ENCODE results near the gene CLPTM1L. TPM values are rescaled to one million over a fixed set of nuclear protein-coding genes. Genes with fewer than 3 reads are reported as not detected.
"Not testable (repeated sequence)": the region's sequence is repeated elsewhere in the genome, so short reads cannot be mapped to it uniquely, and the experiment has no call there.

Gene CLPTM1L
- total RNA-seq, 4 donors from 2014 or later, result 78.0 to 143 (median 104) TPM

DNA sequence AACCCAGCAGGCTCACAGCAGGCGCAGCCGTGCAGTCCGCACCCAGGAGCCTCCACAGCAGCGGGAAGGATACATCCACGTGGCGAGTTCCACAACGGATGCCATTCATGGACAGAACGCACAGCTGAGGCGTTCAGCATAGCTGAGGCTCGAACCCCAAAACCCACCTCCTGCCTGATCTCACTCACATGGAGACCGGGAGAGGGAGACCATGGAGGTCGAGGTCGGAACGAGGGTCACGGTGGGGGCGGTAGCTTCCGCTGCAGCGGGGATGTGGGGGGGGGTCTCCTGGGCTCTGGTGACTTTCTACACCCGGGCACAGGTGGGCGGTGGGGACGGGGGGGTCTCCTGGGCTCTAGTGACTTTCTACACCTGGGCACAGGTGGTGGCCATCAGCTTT, 67.6 kb downstream of the CLPTM1L start:
- DNase-seq, result no peak

DNA sequence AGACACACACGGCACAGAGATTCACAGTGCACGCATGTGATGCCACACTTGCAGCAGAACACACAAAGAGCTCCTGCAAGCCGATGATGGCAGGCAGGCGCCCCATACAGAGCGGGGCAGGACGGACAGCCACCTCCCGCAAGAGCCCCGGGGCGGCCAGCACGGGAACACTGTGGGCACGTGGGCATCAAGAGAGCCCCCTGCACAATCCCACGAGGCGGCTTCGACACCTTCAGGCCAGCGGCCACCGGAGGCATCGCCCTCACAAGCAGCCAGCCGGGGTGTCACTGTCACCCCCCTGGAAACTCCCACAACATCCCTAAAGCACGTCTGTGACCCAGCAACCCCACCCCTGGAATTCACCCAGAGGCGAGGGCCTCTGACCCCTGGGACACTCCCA, 68.0 kb downstream of the CLPTM1L start:
- H3K36me3 ChIP-seq, result no peaks in the 10 kb centered on the region
- in situ Hi-C loops (cut with MboI; ENCODE audit: low pct_ligation_motif_present in 1 of 4, low pct_unique_long_range_greater_than_20kb in 1 of 4, low sequenced_read_pairs in 3 of 4) (no loop called here), intact Hi-C loops (cut with DNase I; ENCODE audit: low total_unique reads) (no loop called here)
- H3K27ac ChIP-seq, result no peak overlapping the region
- H3K4me1 ChIP-seq, result no peaks in the 10 kb centered on the region
- no peak for DNase-seq
- H3K27me3 ChIP-seq, result no peaks in the 10 kb centered on the region
- TF ChIP-seq POLR2AphosphoS5 (IDR thresholded peaks at IDR 0.05), result no peak
- TF ChIP-seq CTCF (IDR thresholded peaks at IDR 0.05), result no peak
- TF ChIP-seq EP300 (IDR thresholded peaks at IDR 0.05; ENCODE audit: low read depth), result no peak
- TF ChIP-seq POLR2A (IDR thresholded peaks at IDR 0.05), result no peak
- no peak overlapping the region for H3K4me3 ChIP-seq
- 86% methylated on average over 12 of the region's 20 CpGs; no CpG with 5 or more reads in 1 of the 2 donors for WGBS, 2 donors (ENCODE audit: low coverage in 1 of 2)
- H3K9me3 ChIP-seq, result no peaks in the 10 kb centered on the region

More for the DNA sequence above, 67.6 kb downstream of the CLPTM1L start:
- 93% methylated on average over 21 of the region's 21 CpGs; no CpG with 5 or more reads in 1 of the 2 donors for WGBS, 2 donors (ENCODE audit: low coverage in 1 of 2)
- intact Hi-C loops (cut with DNase I; ENCODE audit: low total_unique reads) (no loop called here), in situ Hi-C loops (cut with MboI; ENCODE audit: low pct_ligation_motif_present in 1 of 4, low pct_unique_long_range_greater_than_20kb in 1 of 4, low sequenced_read_pairs in 3 of 4) (no loop called here)
- no peak overlapping the region for H3K4me3 ChIP-seq
- H3K4me1 ChIP-seq, result no peaks in the 10 kb centered on the region
- H3K36me3 ChIP-seq, result no peaks in the 10 kb centered on the region
- no peak overlapping the region for H3K27ac ChIP-seq
- no peak for TF ChIP-seq CTCF (IDR thresholded peaks at IDR 0.05)
- TF ChIP-seq EP300 (IDR thresholded peaks at IDR 0.05; ENCODE audit: low read depth), result no peak
- no peak for TF ChIP-seq POLR2AphosphoS5 (IDR thresholded peaks at IDR 0.05)
- TF ChIP-seq POLR2A (IDR thresholded peaks at IDR 0.05), result no peak
- no peaks in the 10 kb centered on the region for H3K9me3 ChIP-seq
- H3K27me3 ChIP-seq, result no peaks in the 10 kb centered on the region

GRCh38 chr5:1275397-1276391, 69.2 kb downstream of the CLPTM1L start:
- H3K27me3 ChIP-seq; intact Hi-C loops (cut with DNase I; ENCODE audit: low total_unique reads); H3K36me3 ChIP-seq; H3K4me3 ChIP-seq; H3K27ac ChIP-seq; H3K4me1 ChIP-seq; DNase-seq; in situ Hi-C loops (cut with MboI; ENCODE audit: low pct_ligation_motif_present in 1 of 4, low pct_unique_long_range_greater_than_20kb in 1 of 4, low sequenced_read_pairs in 3 of 4); H3K9me3 ChIP-seq: not testable (repeated sequence)
- whole genome bisulfite sequencing, 2 donors (ENCODE audit: low coverage in 1 of 2), result 72 to 82% methylated on average over 6 to 10 of the region's 10 CpGs

DNA sequence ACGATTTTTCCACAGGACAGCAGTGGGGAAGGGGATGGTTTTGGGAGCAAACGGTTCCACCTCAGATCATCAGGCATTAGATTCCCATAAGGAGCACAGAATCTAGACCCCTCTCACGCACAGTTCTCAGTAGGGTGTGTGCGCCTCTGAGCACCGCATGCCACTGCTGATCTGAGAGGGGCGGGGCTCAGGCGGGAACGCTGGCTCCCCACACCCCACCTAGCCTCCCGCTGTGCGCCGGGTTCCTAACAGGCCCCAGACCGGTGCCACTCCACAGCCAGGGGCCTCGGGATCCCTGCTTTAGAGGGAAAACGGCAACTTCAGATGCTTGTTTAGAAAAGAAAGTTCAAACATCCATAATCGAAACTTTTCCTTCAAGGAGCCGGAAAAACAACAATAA, 70.4 kb downstream of the CLPTM1L start:
- H3K4me3 ChIP-seq, result no peak overlapping the region
- WGBS, 2 donors (ENCODE audit: low coverage in 1 of 2), result 86 to 95% methylated on average over 4 to 16 of the region's 16 CpGs
- H3K4me1 ChIP-seq, result no peaks in the 10 kb centered on the region
- H3K27me3 ChIP-seq, result no peaks in the 10 kb centered on the region
- intact Hi-C loops (cut with DNase I; ENCODE audit: low total_unique reads), result no loop called here
- H3K36me3 ChIP-seq, result no peaks in the 10 kb centered on the region
- in situ Hi-C loops (cut with MboI; ENCODE audit: low pct_ligation_motif_present in 1 of 4, low pct_unique_long_range_greater_than_20kb in 1 of 4, low sequenced_read_pairs in 3 of 4), result no loop called here
- TF ChIP-seq POLR2A (IDR thresholded peaks at IDR 0.05) (no peak), POLR2AphosphoS5 (IDR thresholded peaks at IDR 0.05) (no peak), EP300 (IDR thresholded peaks at IDR 0.05; ENCODE audit: low read depth) (no peak), CTCF (IDR thresholded peaks at IDR 0.05) (no peak)
- no peak for DNase-seq
- H3K9me3 ChIP-seq, result no peaks in the 10 kb centered on the region
- H3K27ac ChIP-seq, result no peak overlapping the region

Measured in transverse colon (tissue), 4 donors.